GM12891 (cell line): Measurements from ENCODE around the gene ABCB8.

Experiments
- POLR2A ChIP-seq: IDR thresholded peaks from 2 replicates; pipeline ENCODE4 v1.6.1; 2011; ENCODE audit warnings: low read depth, low read length, control low read depth
- POLR2AphosphoS5 ChIP-seq: IDR thresholded peaks from 2 replicates; pipeline ENCODE4 v1.6.1; 2011; ENCODE audit warnings: low read depth, low read length, control low read depth
- SPI1 ChIP-seq: IDR thresholded peaks from 2 replicates; pipeline ENCODE4 v1.6.1; 2011; ENCODE audit warnings: low read depth, low read length, control low read depth
- TAF1 ChIP-seq: IDR thresholded peaks from 2 replicates; pipeline ENCODE4 v1.6.1; 2011; ENCODE audit warnings: low read depth, low read length, control low read depth

DNA sequence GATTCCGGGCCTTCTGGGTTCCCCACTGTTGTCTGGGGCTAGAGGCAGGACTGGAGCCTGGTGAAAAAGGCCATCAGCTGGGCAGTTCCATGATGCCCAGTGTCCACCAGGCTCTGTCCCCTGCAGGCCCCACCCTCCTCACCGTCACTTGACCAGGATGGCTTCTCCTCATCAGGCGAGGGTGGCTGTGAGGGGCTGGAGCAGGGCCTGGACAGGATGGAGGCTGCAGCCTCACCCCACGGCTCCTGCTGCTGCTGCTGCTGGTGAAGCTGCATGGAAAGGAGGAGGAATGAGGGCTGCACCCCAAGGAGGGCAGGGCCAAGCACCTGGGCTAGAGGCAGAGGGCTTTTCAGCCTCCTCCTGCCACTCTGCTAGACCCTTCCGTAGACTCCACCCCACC, 12.3 kb upstream of the ABCB8 start:
- TF ChIP-seq POLR2A (no peak), POLR2AphosphoS5 (no peak), SPI1 (no peak), TAF1 (no peak)
